ENCODE measurements around the gene TBL1X. TPM values are rescaled to one million over a fixed set of nuclear protein-coding genes. Genes with fewer than 3 reads are reported as not detected.
"Not testable (repeated sequence)": the region's sequence is repeated elsewhere in the genome, so short reads cannot be mapped to it uniquely, and the experiment has no call there.

Gene TBL1X
- total RNA-seq, 1 donor from 2014 or later: 5.3 TPM

DNA sequence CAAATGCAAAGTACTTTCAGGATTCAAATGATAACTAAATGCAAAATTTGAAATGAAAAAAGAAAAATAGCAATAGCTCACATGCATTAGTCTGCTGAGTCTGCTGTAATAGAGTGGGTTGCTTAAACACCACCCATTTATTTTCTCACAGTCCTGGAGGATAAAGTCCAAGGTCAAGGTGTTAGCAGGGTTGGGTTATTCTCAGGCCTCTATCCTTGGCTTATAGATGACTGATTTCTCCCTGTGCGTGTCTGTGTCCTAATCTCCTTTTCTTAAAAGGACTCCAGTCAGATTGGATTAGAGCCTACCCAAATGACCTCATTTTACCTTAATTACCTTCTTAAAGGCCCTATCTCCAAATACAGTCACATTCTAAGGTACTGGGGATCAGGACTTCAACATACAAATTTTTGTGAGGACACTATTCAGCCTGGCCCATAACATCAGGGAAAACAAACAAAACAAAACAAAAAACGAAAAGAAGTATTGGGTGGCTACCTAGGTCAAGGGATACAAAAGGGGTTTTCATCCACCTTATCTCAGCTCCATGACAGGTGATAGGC lies 6.3 kb upstream of the TBL1X start:
- no peak for DNase-seq (ENCODE audit: low read depth in 2 of 2)

DNA sequence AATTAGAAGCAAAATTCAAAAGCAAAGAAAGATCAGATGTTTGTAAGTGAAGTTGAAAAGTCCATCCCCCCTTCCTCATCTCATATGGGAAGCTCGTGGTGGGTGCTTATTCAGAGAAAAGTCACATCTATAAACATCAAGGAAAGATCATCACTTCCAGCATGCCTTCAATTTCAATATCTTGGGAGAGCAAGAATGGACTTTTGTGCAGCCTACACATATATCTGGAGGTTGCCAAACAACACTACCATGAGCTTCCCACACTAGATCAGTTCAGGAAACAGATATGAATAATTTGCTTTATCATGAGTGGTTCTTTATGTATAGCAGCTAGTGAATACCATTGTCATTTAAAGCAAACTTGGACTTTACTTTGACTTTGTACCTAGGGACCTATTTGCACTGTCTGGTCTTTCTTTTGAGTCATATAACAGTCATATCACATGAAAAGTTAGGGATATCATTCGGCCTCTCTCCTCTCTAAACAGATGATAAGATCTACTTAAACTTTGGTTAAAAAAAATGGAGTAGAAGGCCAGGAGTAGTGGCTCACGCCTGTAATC lies 5.6 kb upstream of the TBL1X start:
- DNase-seq (ENCODE audit: low read depth in 2 of 2): no peak

DNA sequence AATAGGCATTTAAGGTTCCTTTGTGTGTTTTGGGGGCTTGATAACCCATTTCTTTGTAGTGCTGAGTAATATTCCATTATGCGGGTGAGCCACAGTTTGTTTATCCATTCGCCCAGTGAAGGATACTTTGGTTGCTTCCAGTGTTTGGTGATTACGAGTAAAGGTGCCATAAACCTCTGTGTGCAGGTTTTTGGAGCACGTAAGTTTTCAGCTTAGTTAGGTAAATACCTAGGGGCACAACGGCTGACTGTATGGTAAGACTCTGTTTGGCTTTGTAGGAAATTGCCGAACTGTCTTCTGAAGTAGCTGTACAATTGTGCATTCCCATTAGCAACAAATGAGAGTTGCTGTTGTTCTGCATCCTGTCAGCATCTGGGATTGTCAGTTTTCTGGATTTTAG lies 3.8 kb upstream of the TBL1X start:
- no peak for DNase-seq (ENCODE audit: low read depth in 2 of 2)

DNA sequence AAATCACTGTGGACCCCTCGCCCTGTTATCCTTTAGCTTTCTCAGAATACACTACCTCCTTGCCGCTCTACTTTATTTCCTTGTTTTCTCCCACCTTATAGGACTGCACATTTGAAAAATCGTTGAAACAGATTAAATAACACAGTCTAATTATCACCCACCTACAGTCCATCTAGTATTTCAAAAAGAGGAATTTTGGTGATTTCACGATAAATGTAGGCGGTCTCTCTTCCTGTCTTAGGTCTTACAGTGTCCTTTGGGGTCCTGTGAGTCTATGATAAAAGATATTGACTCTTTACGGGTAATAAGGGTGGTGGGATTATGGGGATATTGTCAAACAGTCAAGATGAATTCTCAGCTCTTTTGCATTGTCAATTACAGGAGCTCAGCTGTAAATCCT lies 2.4 kb upstream of the TBL1X start:
- DNase-seq (ENCODE audit: low read depth in 2 of 2): no peak

DNA sequence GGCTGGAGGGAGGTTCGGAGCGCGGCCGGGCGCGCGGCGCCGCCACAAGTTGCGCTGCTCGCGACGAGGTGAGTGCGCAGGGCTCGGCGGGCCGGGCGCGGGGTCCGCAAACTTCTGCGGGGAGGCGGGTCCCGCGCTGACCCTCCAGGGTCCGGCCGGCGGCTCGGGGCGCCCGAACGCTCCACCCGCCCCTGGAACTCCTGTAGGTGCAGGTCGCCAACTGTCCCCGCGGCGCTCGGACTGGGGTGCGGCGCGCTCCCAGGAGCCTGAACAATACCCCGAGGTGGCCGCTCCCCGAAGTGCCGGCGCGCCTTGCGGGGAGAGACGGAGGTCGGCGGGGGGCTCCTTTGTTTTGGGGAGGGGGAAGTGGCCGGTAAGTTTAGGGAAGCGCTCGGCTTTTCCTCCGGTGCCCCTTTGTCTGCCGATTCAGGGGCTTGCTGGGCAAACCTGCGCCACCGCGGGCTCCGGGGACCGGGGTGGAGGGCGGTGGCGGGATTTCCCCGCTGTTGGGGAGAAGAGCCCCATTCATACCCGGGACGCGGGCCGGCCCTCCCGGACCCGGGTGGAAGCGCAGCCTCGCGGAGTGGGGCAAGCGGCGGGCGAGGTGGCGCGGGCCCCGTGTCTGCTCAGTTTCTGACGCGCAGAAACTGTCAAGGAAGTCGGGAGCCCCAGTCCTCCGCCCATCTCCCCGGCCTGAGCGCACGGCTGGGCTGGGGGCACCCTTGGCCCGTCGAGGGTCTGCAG lies 694 bp downstream of the TBL1X start:
- DNase-seq (ENCODE audit: low read depth in 2 of 2): peak in 1 of 2 donors; percentile 7

DNA sequence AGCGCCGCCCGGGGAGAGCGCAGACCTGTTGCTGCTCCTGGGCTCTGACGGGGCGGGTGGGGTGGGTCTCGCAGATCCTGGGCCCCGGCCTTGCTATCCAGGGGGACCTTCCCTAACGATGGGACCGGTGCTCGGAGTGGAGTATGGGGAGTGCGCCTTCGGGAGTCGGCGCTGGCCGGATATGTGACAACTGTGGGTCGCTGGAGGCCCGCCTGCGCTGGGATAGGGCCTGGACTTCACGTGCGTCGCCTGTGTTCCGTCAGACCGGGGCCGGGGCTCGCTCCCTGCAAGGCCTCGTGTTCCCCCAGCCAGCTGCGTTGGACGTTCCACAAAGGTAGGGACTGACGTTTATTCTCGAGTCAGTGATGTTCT lies 1.3 kb downstream of the TBL1X start:
- peak in 1 of 2 donors; percentile 46 for DNase-seq (ENCODE audit: low read depth in 2 of 2)

DNA sequence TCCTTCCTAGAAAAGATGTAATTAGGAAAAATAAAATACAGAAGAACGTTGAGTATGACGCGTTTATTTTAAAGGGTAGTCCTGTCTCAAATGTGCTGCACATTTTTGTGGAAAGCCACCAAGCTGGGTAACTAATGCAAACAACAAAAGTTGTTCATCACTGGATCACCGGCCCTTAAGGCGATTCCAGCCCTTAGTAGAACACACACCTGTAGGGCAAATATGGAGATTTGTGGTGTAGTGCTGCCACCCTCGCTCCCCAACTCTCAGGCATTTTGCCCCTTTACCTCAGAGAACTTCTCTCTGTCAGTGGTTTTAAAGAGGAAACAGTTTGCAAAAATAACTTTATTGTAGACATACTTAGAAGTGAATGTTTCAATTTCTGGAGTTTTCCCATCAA lies 1.9 kb downstream of the TBL1X start:
- DNase-seq (ENCODE audit: low read depth in 2 of 2): no peak

DNA sequence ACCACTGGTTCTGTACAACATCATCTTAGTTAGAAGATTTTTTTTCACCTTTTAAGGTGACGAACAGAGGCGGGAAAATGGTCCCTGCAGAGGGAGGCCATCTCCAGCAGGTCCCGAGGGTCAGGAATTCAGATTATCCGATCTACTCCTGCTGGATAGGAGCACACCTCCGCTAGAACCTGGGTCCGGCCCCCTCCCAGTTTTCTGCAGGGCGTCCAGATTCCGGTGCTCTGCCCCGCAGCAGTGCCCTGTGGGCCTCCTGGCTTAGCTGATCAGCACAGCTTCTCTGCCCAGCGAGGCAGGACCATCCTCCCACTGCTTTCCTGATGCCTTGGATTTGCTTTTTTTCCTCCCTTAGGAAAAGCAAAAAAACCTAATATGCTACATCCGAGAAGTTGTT lies 2.3 kb downstream of the TBL1X start:
- no peak for DNase-seq (ENCODE audit: low read depth in 2 of 2)

DNA sequence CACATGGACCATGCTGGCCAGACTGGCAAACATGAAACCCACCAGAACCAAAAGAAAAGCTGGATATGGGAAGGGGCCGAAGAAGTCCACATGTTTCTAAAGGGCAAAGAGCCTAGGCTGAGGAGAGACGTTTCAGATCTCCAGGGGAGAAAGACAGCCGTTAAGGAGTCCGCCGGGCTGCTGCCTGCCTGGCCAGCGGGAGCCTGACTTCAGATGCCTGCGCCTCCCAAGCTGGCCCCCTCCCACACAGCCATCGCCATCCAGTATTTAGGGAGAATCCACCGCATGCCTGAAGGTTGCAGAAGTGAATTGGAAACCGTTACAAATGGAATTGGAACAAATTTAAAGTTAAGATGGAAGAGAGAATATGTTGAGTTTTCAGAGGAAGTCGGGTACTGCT lies 2.9 kb downstream of the TBL1X start:
- DNase-seq (ENCODE audit: low read depth in 2 of 2): no peak

DNA sequence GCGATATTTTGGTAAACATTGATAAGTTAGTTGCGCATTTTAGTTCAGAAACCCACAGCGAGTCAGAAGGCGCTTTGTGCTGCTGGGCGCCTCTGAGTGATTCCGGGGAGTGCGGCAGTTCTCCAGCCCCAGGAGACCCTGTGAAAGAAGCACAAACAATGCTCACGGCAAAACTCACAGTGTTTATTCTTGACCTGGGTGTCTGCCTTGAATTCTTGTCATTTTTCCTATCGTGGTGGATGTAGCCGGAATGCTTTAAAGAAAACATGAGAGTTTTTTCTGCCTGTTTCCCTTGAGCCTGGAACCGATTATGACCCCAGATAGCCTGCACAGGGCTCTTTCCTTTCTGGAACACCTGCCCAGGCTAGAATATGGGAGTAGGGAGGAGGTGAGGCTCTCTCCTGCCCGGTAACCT lies 6.7 kb downstream of the TBL1X start:
- DNase-seq (ENCODE audit: low read depth in 2 of 2): no peak

DNA sequence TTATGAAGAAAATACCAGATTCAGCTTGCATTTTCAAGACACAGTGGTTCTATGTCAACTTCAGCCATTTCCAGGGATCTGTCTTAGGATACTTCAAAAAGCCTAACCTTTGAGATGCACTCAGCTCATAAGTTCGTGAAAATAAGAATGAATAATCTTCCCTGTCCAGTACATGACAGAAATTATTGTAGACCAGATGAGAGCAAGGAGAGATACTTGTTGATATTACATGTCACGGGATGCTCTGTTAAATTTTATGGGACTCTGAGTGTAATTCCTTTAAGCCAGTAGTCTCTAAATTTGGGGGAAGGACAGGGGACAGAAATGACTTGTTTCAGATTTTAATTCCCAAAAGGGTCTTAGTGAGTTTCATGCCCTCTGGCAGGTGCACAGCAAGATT lies 8.8 kb downstream of the TBL1X start:
- DNase-seq (ENCODE audit: low read depth in 2 of 2): no peak

DNA sequence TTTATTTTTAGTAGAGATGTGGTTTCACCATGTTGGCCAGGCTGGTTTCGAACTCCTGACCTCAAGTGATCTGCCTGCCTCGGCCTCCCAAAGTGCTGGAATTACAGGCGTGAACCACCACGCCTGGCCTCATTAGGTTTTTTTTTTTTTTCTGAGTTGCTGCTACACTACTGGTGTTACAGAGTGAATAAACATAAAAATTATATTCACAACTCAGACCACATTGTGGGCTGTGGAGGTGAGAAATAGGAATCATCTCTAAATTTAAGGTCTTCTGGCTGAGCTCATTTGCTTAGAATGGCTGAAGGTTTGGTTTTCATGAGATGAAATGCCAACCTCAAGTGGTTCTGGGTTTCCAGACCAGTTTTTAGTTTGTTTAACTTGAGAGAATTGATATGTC lies 10.6 kb downstream of the TBL1X start:
- DNase-seq (ENCODE audit: low read depth in 2 of 2): not testable (repeated sequence)

DNA sequence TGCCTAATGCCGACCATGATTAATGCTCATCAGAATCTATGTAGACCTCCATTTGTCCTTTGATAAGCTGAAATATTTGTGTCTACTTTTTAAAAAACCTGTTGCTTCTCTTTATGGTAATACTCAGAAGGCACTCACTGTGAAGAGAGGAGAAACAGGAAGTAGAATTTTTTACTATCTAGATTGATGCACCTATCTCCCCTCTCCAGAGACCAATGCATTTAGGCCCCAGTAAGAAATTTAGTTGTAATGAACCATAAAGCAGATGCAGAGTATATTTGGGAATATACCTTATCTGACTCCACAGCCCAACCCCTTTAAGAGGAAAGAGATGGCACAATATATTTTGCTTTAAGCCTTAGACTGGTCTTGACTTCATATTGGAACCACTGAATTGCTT lies 11.1 kb downstream of the TBL1X start:
- DNase-seq (ENCODE audit: low read depth in 2 of 2): no peak

DNA sequence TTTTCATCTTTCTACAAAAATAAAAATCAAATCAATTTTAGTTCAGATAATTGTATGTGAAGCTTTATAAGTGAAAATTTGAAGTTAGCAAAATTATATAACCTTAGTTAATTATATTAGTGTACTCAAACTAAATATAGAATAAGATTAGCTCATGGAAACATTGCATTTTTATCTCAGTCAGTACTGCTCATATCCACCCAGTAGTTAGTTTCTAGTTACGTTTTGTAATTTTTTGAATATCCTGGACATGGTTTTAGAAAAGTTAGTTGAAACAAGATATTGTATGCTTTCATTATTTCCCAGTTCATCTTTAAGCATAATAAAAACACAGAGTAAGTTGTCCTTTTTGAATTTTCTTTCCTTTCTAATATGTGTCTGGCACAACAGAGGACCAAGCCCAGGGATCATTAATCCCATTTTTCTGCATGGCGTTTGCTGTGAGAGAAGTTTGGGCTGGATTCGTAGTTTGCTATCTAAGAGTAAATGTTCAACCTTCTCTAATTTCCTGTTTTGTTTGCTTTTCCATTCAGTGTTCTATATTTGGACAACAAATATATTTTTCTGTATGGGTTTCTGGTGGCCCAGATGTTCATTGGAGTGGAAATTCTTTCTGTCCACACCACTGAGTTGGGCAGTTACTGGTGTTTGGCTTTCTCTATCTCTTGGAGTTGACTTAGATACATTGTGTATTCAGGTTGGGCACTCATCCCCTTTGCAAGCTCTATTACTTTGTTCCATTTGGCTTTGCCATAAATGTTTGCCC lies 12.1 kb downstream of the TBL1X start:
- DNase-seq (ENCODE audit: low read depth in 2 of 2): no peak

DNA sequence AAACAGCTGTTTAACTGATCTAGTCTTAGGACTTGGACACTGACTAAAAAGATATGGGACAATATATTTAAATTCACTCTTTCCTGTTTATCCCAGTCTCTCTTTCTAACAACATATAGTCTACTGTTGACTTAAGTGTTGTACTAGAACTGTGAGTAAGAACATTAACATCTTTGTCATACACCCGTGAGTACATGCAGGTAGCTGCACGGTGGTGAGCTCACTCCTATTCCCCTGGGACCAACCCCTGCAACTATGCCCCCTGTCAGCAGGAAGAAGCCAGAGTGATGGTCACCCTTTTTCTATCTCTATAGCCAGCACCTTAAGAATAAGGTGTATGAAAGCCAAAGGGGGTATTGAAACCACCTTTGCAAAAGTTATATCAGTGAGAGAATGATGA lies 17.6 kb downstream of the TBL1X start:
- DNase-seq (ENCODE audit: low read depth in 2 of 2): peak in 1 of 2 donors; percentile 48

DNA sequence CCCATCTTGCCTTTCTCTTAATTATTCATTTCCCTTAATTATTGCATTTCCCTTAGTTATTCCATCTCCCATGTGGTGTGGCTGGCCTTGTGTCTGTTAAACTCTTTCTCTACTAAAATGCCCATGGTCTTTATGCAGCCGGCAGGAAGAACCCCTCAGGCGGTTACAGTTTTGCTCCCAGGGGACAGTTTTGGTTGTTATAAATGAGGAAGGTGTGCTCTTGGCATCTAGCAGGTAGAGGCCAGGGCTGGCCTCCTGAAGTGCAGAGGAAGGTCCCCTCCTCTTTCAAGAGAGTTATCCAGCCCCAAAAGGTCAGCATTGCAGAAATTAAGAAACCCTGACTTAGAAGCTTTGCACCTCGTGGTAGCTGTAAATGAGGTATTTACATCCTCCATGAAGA lies 18.0 kb downstream of the TBL1X start:
- no peak for DNase-seq (ENCODE audit: low read depth in 2 of 2)

DNA sequence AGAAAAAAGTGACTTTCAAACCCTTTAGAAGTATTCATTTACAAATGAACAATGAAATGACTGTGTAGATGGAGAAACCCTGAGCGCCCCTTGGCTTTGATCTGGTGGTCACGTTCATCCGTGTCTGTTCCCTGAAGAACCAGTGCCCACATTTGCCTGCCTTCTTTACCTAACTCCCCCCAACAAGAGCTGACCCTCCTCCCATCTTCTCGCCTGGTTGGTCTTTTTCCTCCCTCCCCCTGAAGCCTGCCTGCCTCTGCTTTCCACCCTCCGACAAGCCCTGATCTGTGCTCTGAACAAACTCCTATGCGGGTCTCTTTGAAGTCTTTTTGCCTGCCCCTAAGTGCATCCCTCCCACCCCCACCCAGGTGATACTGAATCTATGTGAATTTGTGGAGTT lies 18.5 kb downstream of the TBL1X start:
- DNase-seq (ENCODE audit: low read depth in 2 of 2): no peak

DNA sequence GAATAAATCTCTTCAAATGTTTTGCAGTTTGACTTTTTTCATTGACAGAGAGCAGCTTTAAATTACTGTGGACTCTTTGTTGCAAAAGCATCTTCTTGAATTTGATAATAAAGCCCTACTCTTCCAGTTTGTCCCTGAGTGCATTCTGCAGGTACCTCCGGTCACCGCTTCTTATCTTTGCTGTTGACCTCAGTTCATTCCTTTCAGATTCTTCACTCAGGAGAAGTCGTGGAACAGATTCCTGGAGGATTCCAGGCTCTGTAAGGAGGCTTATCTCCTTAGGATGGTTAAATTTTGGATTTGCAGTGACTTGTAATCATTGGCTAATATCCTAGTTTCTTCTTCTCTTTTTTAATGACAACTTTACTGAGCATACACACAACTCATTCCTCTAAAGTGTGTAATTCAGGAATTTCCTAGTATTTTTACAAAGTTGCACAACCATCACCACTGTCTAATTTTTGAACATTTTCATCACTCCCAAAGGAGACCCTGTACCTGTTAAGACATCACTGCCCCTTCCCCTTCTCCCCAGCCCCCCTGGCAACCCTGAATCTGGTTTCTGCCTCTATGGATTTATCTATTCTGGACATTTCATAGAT lies 22.0 kb downstream of the TBL1X start:
- no peak for DNase-seq (ENCODE audit: low read depth in 2 of 2)

DNA sequence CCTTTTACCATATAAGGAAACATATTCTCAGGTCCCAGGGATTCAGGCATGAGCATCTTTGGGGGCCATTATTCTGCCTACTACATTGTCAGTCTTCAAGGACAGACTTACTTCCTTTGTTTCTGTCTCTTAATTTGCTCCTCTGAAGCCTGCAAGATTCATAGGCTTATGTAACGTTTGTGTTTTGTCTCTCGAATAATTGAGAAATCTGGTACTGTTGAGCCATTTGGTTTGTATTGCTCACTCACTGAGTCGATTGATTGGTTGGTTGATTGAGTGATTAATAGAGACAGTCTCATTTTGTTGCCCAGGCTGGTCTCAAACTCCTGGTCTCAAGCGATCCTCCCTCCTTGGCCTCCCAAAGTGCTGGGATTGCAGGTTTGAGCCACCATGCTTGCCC lies 23.7 kb downstream of the TBL1X start:
- DNase-seq (ENCODE audit: low read depth in 2 of 2): no peak

DNA sequence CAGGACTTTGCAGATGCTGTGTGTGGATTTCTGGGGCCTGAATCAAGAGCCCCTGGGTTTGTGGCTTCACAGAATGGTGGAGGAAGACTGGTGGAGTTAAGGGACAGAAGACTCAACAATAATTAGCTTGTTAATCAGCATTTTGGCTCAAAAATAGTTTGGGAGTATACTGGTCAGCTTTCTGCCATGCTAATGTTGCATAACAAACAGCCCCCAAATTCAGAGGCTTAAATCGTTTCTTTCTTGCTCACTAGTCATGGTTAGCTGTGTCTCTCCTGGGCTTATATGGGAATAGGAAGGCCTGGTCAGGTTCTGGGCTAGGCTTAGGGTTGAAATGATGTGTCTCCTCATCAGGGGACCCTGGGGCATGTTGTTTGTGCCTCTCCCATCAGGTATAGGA lies 24.4 kb downstream of the TBL1X start:
- no peak for DNase-seq (ENCODE audit: low read depth in 2 of 2)

DNA sequence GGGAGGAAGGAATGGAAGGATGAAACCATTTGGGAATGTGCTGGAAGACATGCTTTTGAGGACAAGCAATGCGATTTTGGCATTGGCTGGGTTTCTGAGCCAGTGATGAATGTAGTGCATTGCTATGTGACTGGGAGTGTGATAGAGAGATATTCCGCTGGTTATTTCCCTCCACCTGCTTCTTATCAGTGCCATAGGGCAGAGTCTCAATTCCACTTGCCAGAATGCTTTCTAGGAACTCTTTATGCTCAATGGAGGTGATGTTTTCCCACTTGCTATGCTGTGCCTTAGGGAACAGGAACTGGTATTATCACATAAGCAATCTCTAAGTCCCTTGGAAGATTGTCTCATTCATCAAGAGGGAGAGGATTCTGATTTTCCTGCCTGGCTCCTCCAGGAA lies 28.0 kb downstream of the TBL1X start:
- no peak for DNase-seq (ENCODE audit: low read depth in 2 of 2)

DNA sequence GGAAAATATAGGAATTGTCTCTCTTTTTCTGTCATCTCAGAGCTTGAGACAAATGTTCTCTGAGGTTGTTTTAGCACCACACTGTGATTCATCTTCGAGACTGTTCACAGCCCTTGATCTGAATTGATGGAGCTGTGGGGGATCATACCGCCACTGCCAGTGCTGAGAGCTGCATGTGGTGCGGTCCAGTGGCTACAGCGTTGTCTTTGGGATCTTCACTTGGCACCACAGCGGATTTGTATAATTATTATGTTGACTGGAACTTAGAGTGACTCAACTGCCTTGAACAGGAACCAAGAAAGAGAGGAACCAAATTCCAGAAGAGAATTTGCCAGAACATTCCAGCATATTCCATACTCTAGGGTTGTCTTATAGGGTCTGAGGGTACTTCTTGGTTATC lies 29.1 kb downstream of the TBL1X start:
- no peak for DNase-seq (ENCODE audit: low read depth in 2 of 2)
